GM12878 (cell line): ENCODE measurements around the gene ACVR1B. TPM values are rescaled to one million over a fixed set of nuclear protein-coding genes. Genes with fewer than 3 reads are reported as not detected.

Experiments used
- ATAC-seq: fragments of 200-7000 bp; cut with Tn5 transposase; 3 replicates; pipeline ENCODE4 v1.9.1; 2020; ENCODE audit warnings: mild to moderate bottlenecking, moderate library complexity
- BruUV-seq: library from RNA; stranded (reverse); fragments of 400-500 nt; replicated peaks from 2 replicates; lab custom pipeline; 2021; lab: Mats Ljungman, UMichigan
- CTCF ChIA-PET: fragments of 300-600 bp; sonication (Branson Sonifier 250); formaldehyde crosslinking; extraction: SDS; loops from one replicate; lab custom pipeline; 2021; ENCODE audit warnings: inconsistent platforms; lab: Yijun Ruan, JAX
- POLR2A ChIA-PET: fragments of 350-600 bp; formaldehyde crosslinking; extraction: SDS; loops from one replicate; lab custom pipeline; 2021; ENCODE audit warnings: inconsistent platforms; lab: Charles Lee
- RAD21 ChIA-PET: fragments of 300-600 bp; sonication (Branson Sonifier 250); formaldehyde crosslinking; loops from one replicate; lab custom pipeline; 2023; ENCODE audit warnings: antibody characterized with exemption; ENCODE audit not compliant: unreplicated experiment; lab: Charles Lee
- SMC1A ChIA-PET: fragments of 300-600 bp; sonication (Branson Sonifier 250); formaldehyde crosslinking; loops from one replicate; lab custom pipeline; 2023; ENCODE audit not compliant: unreplicated experiment, uncharacterized antibody; lab: Charles Lee
- DNase-seq: peaks from one replicate; pipeline ENCODE4 v3.0.0-alpha.2; 2011; ENCODE audit warnings: low read depth, low spot score
- FAIRE-seq: peaks from 3 replicates; lab custom pipeline; 2011; peaks lifted over from hg19 to GRCh38; lab: Jason Lieb, UNC
- H2AFZ ChIP-seq: 2 replicates; pipeline ENCODE4 v1.6.0; 2011; ENCODE audit warnings: low read depth, low read length, control low read depth; ENCODE audit not compliant: control insufficient read depth
- H3K27ac ChIP-seq: 2 replicates; pipeline ENCODE4 v1.5.1; 2011; ENCODE audit warnings: control low read depth; ENCODE audit not compliant: control insufficient read depth, insufficient read depth
- H3K27me3 ChIP-seq, 2 experiments: replicated peaks in 1 of 2; 2 replicates each; pipeline versions ENCODE4 v1.6.0 to v1.6.1; 2011; ENCODE audit warnings: low read length in 1 of 2; ENCODE audit not compliant: control insufficient read depth in 2 of 2, insufficient read depth in 2 of 2
- H3K36me3 ChIP-seq, 2 experiments: 2 replicates each; pipeline ENCODE4 v1.5.1; 2011; ENCODE audit warnings: low read length in 1 of 2; ENCODE audit not compliant: control insufficient read depth in 2 of 2, insufficient read depth in 2 of 2
- H3K4me1 ChIP-seq: 2 replicates; pipeline ENCODE4 v1.6.1; 2011; ENCODE audit warnings: mild to moderate bottlenecking, low read length, moderate library complexity, mixed read lengths; ENCODE audit not compliant: control insufficient read depth, insufficient read depth
- H3K4me2 ChIP-seq: 2 replicates; pipeline ENCODE4 v1.6.0; 2011; ENCODE audit warnings: control low read depth; ENCODE audit not compliant: control insufficient read depth, insufficient read depth
- H3K4me3 ChIP-seq: fragments of 200-600 bp; sonication (generic); 2 replicates; pipeline ENCODE4 v1.5.1; 2016
- H3K79me2 ChIP-seq: 2 replicates; pipeline ENCODE4 v1.6.0; 2011; ENCODE audit warnings: low read length; ENCODE audit not compliant: control insufficient read depth, insufficient read depth
- H3K9ac ChIP-seq: 2 replicates; pipeline ENCODE4 v1.8.0; 2011; ENCODE audit warnings: low read length, control low read depth, mixed read lengths; ENCODE audit not compliant: control insufficient read depth, insufficient read depth
- H3K9me3 ChIP-seq: replicated peaks from 3 replicates; pipeline ENCODE4 v1.5.1; 2011; ENCODE audit warnings: mild to moderate bottlenecking, low read length; ENCODE audit not compliant: control insufficient read depth, insufficient read depth
- H4K20me1 ChIP-seq: 2 replicates; pipeline ENCODE4 v1.6.0; 2011; ENCODE audit not compliant: control insufficient read depth, insufficient read depth
- ASH2L ChIP-seq: fragments of 300-600, 200-600 bp; sonication (generic); IDR thresholded peaks from 2 replicates; pipeline ENCODE4 v1.6.1; 2017; ENCODE audit warnings: low read depth, mild to moderate bottlenecking, borderline replicate concordance
- GABPA ChIP-seq: IDR thresholded peaks from 2 replicates; pipeline ENCODE4 v1.6.1; 2014; ENCODE audit warnings: antibody characterized with exemption, low read depth, mild to moderate bottlenecking, inconsistent platforms
- MEF2A ChIP-seq: IDR thresholded peaks from 2 replicates; pipeline ENCODE4 v1.6.1; 2011; ENCODE audit warnings: low read depth, mild to moderate bottlenecking, low read length, moderate library complexity; ENCODE audit not compliant: insufficient read depth
- NR2C2 ChIP-seq: IDR thresholded peaks from 2 replicates; pipeline ENCODE4 v1.6.1; 2011; ENCODE audit warnings: borderline replicate concordance, low read depth; ENCODE audit not compliant: control insufficient read depth, insufficient read length
- REST ChIP-seq: IDR thresholded peaks from 2 replicates; pipeline ENCODE4 v1.6.1; 2012; ENCODE audit warnings: mild to moderate bottlenecking, low read depth, low read length
- SMAD5 ChIP-seq: IDR thresholded peaks from 2 replicates; pipeline ENCODE4 v1.6.1; 2016; ENCODE audit warnings: antibody characterized with exemption, low read depth
- SMARCA5 ChIP-seq: fragments of 450-650 bp; IDR thresholded peaks from 2 replicates; pipeline ENCODE4 v1.6.1; 2017; ENCODE audit warnings: mild to moderate bottlenecking
- WGBS: methylation state at CpG from one replicate; pipeline ENCODE4 v1.1.6; 2016; ENCODE audit warnings: low lambda C conversion rate; ENCODE audit not compliant: insufficient replicate concordance, insufficient coverage; ENCODE audit errors: missing lambda C conversion rate; 5-methylcytosine and 5-hydroxymethylcytosine counted together
- in situ Hi-C: fragments of 300-500 bp; cut with MboI; formaldehyde crosslinking; loops from 9 replicates; pipeline ENCODE4 v1.14.3; 2018; ENCODE audit warnings: mixed read lengths
- intact Hi-C: fragments of 100-400 bp; cut with micrococcal nuclease; formaldehyde crosslinking; loops from one replicate; pipeline ENCODE4 v1.14.2; 2022; ENCODE audit not compliant: unreplicated experiment
- polyA plus RNA-seq, 11 experiments: library from polyadenylated mRNA; depleted of rRNA in 4 of 11; unstranded in 6 of 11; stranded (reverse) in 5 of 11; fragments of >200 nt; fragmentation: Nextera tagmentation in 4 of 11; fragmentation: Illumina TruSeq in 1 of 11; extraction: Ambion mirVana in 4 of 11; extraction: Trizol in 1 of 11; gene quantifications; 1 replicate in 1 of 11; 2 replicates in 10 of 11; pipeline versions ENCODE4 v1.2.1 to v1.2.3, GENCODE V29; 2011 to 2016; ENCODE audit warnings: inconsistent platforms in 2 of 11, missing spikeins in 2 of 11, low read depth in 1 of 11
- total RNA-seq, 4 experiments: library from RNA; depleted of rRNA in 3 of 4; stranded (reverse); fragments of >200 nt in 3 of 4; fragmentation: Illumina TruSeq in 1 of 4; extraction: Trizol in 1 of 4; gene quantifications; 2 replicates each; pipeline versions ENCODE4 v1.2.1 to v1.2.3, GENCODE V29; 2013 to 2021

ACVR1B gene
- total and polyA plus RNA-seq, 10 of the 15 experiments (the other 5 are each of a cell fraction or from before 2014, with no cell fraction given), result 0.02 to 0.69 (median 0.16) TPM; not detected in 2

GRCh38 chr12:51985154-51985835, 33.8 kb downstream of the ACVR1B start:
- H3K27ac ChIP-seq, result no peak overlapping the region
- in situ Hi-C loops (no loop called here), intact Hi-C loops (loop anchor here (10.0 kb wide), 1 partner anchor 560 kb away; the partner anchor contains the start of gene SLC4A8)
- no peak for DNase-seq
- no peak overlapping the region for H3K9ac ChIP-seq
- ChIA-PET POLR2A (no interaction called here), SMC1A (interaction anchor here (0.7 to 1.1 kb wide), 2 partner anchors 15 to 40 kb away, joined by 3 to 4 read pairs; no protein-coding TSS in a partner anchor), CTCF (interaction anchor here (0.8 to 3.0 kb wide), 9 partner anchors 9 to 91 kb away, joined by 3 to 10 read pairs (median 4); no protein-coding TSS in a partner anchor)
- no peak overlapping the region for H2AFZ ChIP-seq
- BruUV-seq, result no TSS peak
- peaks cover 0 to 5% of the 10 kb centered on the region in 2 experiments; a peak in 2 of 4 replicates for H3K27me3 ChIP-seq
- no peaks in the 10 kb centered on the region for H3K79me2 ChIP-seq
- no peak for ATAC-seq
- no peak overlapping the region for H3K4me3 ChIP-seq
- WGBS, result 28% methylated on average over 9 of the region's 9 CpGs
- H3K36me3 ChIP-seq, result no peaks in the 10 kb centered on the region
- no peaks in the 10 kb centered on the region for H3K9me3 ChIP-seq
- no peak for TF ChIP-seq ASH2L
- no peak for TF ChIP-seq SMAD5
- TF ChIP-seq SMARCA5, result no peak
- TF ChIP-seq REST, result no peak
- TF ChIP-seq GABPA, result no peak
- no peak for TF ChIP-seq NR2C2
- TF ChIP-seq MEF2A, result no peak
- TF ChIP-seq, all 136 proteins: peak for 0
- no peak overlapping the region for H3K4me2 ChIP-seq
- H4K20me1 ChIP-seq, result no peaks in the 10 kb centered on the region
- no peak for FAIRE-seq
- no peaks in the 10 kb centered on the region for H3K4me1 ChIP-seq
- RAD21 ChIA-PET, result interaction anchor here (0.8 kb wide), 1 partner anchor 58 kb away, joined by 3 read pairs; no protein-coding TSS in a partner anchor
